Liver (tissue), 9 donors: ENCODE data around the gene MGAT4A. TPM values are rescaled to one million over a fixed set of nuclear protein-coding genes. Genes with fewer than 3 reads are reported as not detected.

Source experiments
- DNase-seq: peaks from one replicate; pipeline ENCODE4 v3.0.0-alpha.2; 2017; ENCODE audit warnings: low spot score
- H3K27ac ChIP-seq, 2 donors: one replicate each; pipeline ENCODE4 v1.7.0; 2013; ENCODE audit warnings: inconsistent platforms in 2 of 2, low read length in 2 of 2, control low read depth in 1 of 2, low read depth in 1 of 2, mild to moderate bottlenecking in 1 of 2
- H3K27me3 ChIP-seq, 4 donors: one replicate each; pipeline versions ENCODE4 v1.6.1 to v1.7.0; 2013; ENCODE audit warnings: low read length in 3 of 4, inconsistent platforms in 1 of 4, mild to moderate bottlenecking in 1 of 4, moderate library complexity in 1 of 4; ENCODE audit not compliant: control insufficient read depth in 4 of 4, insufficient read depth in 4 of 4
- H3K36me3 ChIP-seq, 4 donors: one replicate each; pipeline versions ENCODE4 v1.6.1 to v1.7.0; 2013; ENCODE audit warnings: low read length in 3 of 4, mild to moderate bottlenecking in 3 of 4, low read depth in 1 of 4, moderate library complexity in 1 of 4; ENCODE audit not compliant: control insufficient read depth in 4 of 4, insufficient read depth in 3 of 4
- H3K4me1 ChIP-seq, 4 donors: one replicate each; pipeline versions ENCODE4 v1.6.1 to v1.7.0; 2013; ENCODE audit warnings: low read length in 3 of 4, mild to moderate bottlenecking in 3 of 4, moderate library complexity in 1 of 4; ENCODE audit not compliant: control insufficient read depth in 4 of 4, insufficient read depth in 4 of 4
- H3K4me3 ChIP-seq, 3 donors: one replicate each; pipeline versions ENCODE4 v1.6.1 to v1.7.0; 2013; ENCODE audit warnings: low read length in 3 of 3, control low read depth in 1 of 3, low read depth in 1 of 3, mild to moderate bottlenecking in 1 of 3
- H3K9ac ChIP-seq, 2 donors: one replicate each; pipeline ENCODE4 v1.7.0; 2013; ENCODE audit warnings: low read length in 2 of 2, mild to moderate bottlenecking in 2 of 2, moderate library complexity in 2 of 2, control low read depth in 1 of 2, low read depth in 1 of 2
- H3K9me3 ChIP-seq, 4 donors: one replicate each; pipeline versions ENCODE4 v1.6.1 to v1.7.0; 2013; ENCODE audit warnings: low read length in 3 of 4; ENCODE audit not compliant: control insufficient read depth in 4 of 4
- ATF3 ChIP-seq: IDR thresholded peaks from 2 replicates; pipeline ENCODE4 v1.6.1; 2016; ENCODE audit warnings: antibody characterized with exemption
- EGR1 ChIP-seq, 2 donors: IDR thresholded peaks; 2 replicates each; pipeline ENCODE4 v1.6.1; 2016 to 2018; ENCODE audit warnings: antibody characterized with exemption in 2 of 2, low read depth in 2 of 2
- FOXA2 ChIP-seq: IDR thresholded peaks from 2 replicates; pipeline ENCODE4 v1.6.1; 2016; ENCODE audit warnings: antibody characterized with exemption
- GABPA ChIP-seq, 2 donors: IDR thresholded peaks in 1 of 2; conservative IDR thresholded peaks in 1 of 2; 2 replicates each; pipeline ENCODE4 v1.6.1; 2016; ENCODE audit warnings: antibody characterized with exemption in 2 of 2, mild to moderate bottlenecking in 1 of 2, moderate library complexity in 1 of 2
- HNF4A ChIP-seq, 2 donors: conservative IDR thresholded peaks; 2 replicates each; pipeline ENCODE4 v1.6.1; 2016; ENCODE audit warnings: antibody characterized with exemption in 2 of 2, mild to moderate bottlenecking in 2 of 2
- JUND ChIP-seq, 2 donors: IDR thresholded peaks; 2 replicates each; pipeline ENCODE4 v1.6.1; 2016; ENCODE audit warnings: antibody characterized with exemption in 2 of 2
- MAX ChIP-seq: IDR thresholded peaks from 2 replicates; pipeline ENCODE4 v1.6.1; 2016; ENCODE audit warnings: antibody characterized with exemption
- NR2F2 ChIP-seq: IDR thresholded peaks from 2 replicates; pipeline ENCODE4 v1.6.1; 2016; ENCODE audit warnings: antibody characterized with exemption
- RAD21 ChIP-seq, 2 donors: IDR thresholded peaks; 2 replicates each; pipeline ENCODE4 v1.6.1; 2016; ENCODE audit warnings: antibody characterized with exemption in 2 of 2, mild to moderate bottlenecking in 2 of 2
- REST ChIP-seq: IDR thresholded peaks from 2 replicates; pipeline ENCODE4 v1.6.1; 2016; ENCODE audit warnings: antibody characterized with exemption, mild to moderate bottlenecking
- RXRA ChIP-seq, 2 donors: IDR thresholded peaks; 2 replicates each; pipeline ENCODE4 v1.6.1; 2017 to 2018; ENCODE audit warnings: antibody characterized with exemption in 2 of 2, mild to moderate bottlenecking in 1 of 2
- SP1 ChIP-seq: IDR thresholded peaks from 2 replicates; pipeline ENCODE4 v1.6.1; 2018; ENCODE audit warnings: antibody characterized with exemption, mild to moderate bottlenecking
- TAF1 ChIP-seq: conservative IDR thresholded peaks from 2 replicates; pipeline ENCODE4 v1.6.1; 2016; ENCODE audit warnings: antibody characterized with exemption, mild to moderate bottlenecking
- YY1 ChIP-seq: IDR thresholded peaks from 2 replicates; pipeline ENCODE4 v1.6.1; 2016; ENCODE audit warnings: antibody characterized with exemption, mild to moderate bottlenecking
- ZBTB33 ChIP-seq: IDR thresholded peaks from 2 replicates; pipeline ENCODE4 v1.6.1; 2016; ENCODE audit warnings: antibody characterized with exemption
- WGBS: extraction: QIAGEN DNeasy Blood & Tissue Kit; methylation state at CpG from one replicate; pipeline ENCODE4 v1.1.7; 2013; 5-methylcytosine and 5-hydroxymethylcytosine counted together
- polyA plus RNA-seq, 2 donors: library from polyadenylated mRNA; stranded (reverse) in 1 of 2; unstranded in 1 of 2; fragments of 200-250 nt in 1 of 2; fragments of >200 nt in 1 of 2; fragmentation: Nextera tagmentation in 1 of 2; extraction: Ambion mirVana in 1 of 2; gene quantifications; one replicate each; pipeline versions ENCODE4 v1.2.1 to v1.2.3, GENCODE V29; 2013 to 2015
- total RNA-seq, 2 donors: library from RNA; depleted of rRNA; stranded (reverse); fragments of >200 nt; gene quantifications; one replicate each; pipeline ENCODE4 v1.2.3, GENCODE V29; 2014
- donor health status: healthy.
- donor health status: healthy.
- donor health status: healthy.
- donor health status: healthy.
- donor health status: healthy.

Gene MGAT4A
- total and polyA plus RNA-seq, 4 donors: 2.7 to 17.3 (median 5.4) TPM

- Histone ChIP-seq H3K36me3 (no peaks in the 10 kb centered on the region), H3K4me3 (no peak overlapping the region), H3K27ac (no peak overlapping the region), H3K9me3 (no peaks in the 10 kb centered on the region), H3K9ac (no peak overlapping the region), H3K27me3 (no peaks in the 10 kb centered on the region), H3K4me1 (no peaks in the 10 kb centered on the region)
- no peak for DNase-seq
- TF ChIP-seq NR2F2 (no peak), ZBTB33 (no peak), SP1 (no peak), RXRA (IDR thresholded peaks at IDR 0.05) (no peak), REST (no peak), FOXA2 (no peak), TAF1 (no peak), RAD21 (IDR thresholded peaks at IDR 0.05) (no peak), HNF4A (conservative IDR thresholded peaks at IDR 0.05) (no peak), JUND (IDR thresholded peaks at IDR 0.05) (no peak), ATF3 (no peak), YY1 (no peak), MAX (no peak), GABPA (IDR thresholded peaks at IDR 0.05 in 1 of 2, conservative IDR thresholded peaks at IDR 0.05 in 1 of 2) (no peak)
- 97% methylated on average over 3 of the region's 3 CpGs for WGBS
Measured at GRCh38 chr2:98695255-98695654, 35.7 kb downstream of the MGAT4A start.

- no peak overlapping the region for H3K9ac ChIP-seq
- WGBS: 89% methylated on average over 5 of the region's 5 CpGs
- no peak overlapping the region for H3K27ac ChIP-seq
- no peaks in the 10 kb centered on the region for H3K36me3 ChIP-seq
- no peaks in the 10 kb centered on the region for H3K4me1 ChIP-seq
- no peaks in the 10 kb centered on the region for H3K27me3 ChIP-seq
- H3K9me3 ChIP-seq: no peaks in the 10 kb centered on the region
- DNase-seq: no peak
- TF ChIP-seq RXRA (IDR thresholded peaks at IDR 0.05): no peak
- no peak for TF ChIP-seq TAF1
- TF ChIP-seq FOXA2: no peak
- TF ChIP-seq YY1: no peak
- TF ChIP-seq GABPA (IDR thresholded peaks at IDR 0.05 in 1 of 2, conservative IDR thresholded peaks at IDR 0.05 in 1 of 2): no peak
- TF ChIP-seq EGR1 (IDR thresholded peaks at IDR 0.05; ENCODE audit: low read depth in 2 of 2): no peak
- TF ChIP-seq ZBTB33: no peak
- H3K4me3 ChIP-seq: no peak overlapping the region
Measured at GRCh38 chr2:98693477-98693876, 37.5 kb downstream of the MGAT4A start.
